DOHH2 (cell line): ENCODE results near the gene AMFR.

Source experiments
- H3F3A ChIP-seq: fragments of 200-600 bp; sonication (generic), shearing (Covaris generic); 2 replicates; pipeline ENCODE4 v1.6.0; 2016; ENCODE audit warnings: antibody characterized with exemption, mild to moderate bottlenecking; ENCODE audit not compliant: control insufficient read depth, insufficient read depth
- H3K27ac ChIP-seq: fragments of 200-600 bp; sonication (generic); 2 replicates; pipeline ENCODE4 v1.5.1; 2014; ENCODE audit warnings: low read depth, mild to moderate bottlenecking, low read length, moderate library complexity
- H3K27me3 ChIP-seq: fragments of 200-600 bp; sonication (generic); 2 replicates; pipeline ENCODE4 v1.6.1; 2014; ENCODE audit warnings: mild to moderate bottlenecking, low read length, mixed read lengths; ENCODE audit not compliant: control insufficient read depth
- H3K36me3 ChIP-seq: fragments of 200-600 bp; sonication (generic); 2 replicates; pipeline ENCODE4 v1.6.1; 2014; ENCODE audit warnings: mild to moderate bottlenecking, low read length, moderate library complexity, mixed read lengths; ENCODE audit not compliant: control insufficient read depth
- H3K4me1 ChIP-seq: fragments of 200-600 bp; sonication (generic); 2 replicates; pipeline ENCODE4 v1.6.1; 2014; ENCODE audit warnings: mild to moderate bottlenecking, low read length, mixed read lengths; ENCODE audit not compliant: control insufficient read depth
- H3K4me2 ChIP-seq: fragments of 200-600 bp; sonication (generic); 2 replicates; pipeline ENCODE4 v1.6.0; 2014; ENCODE audit warnings: mild to moderate bottlenecking, low read length, moderate library complexity
- H3K4me3 ChIP-seq: fragments of 200-600 bp; sonication (generic); 2 replicates; pipeline ENCODE4 v1.5.1; 2014; ENCODE audit warnings: mild to moderate bottlenecking, low read length, mixed read lengths
- H3K79me2 ChIP-seq: fragments of 200-600 bp; sonication (generic); 2 replicates; pipeline ENCODE4 v1.6.1; 2014; ENCODE audit warnings: mild to moderate bottlenecking, low read length, mixed read lengths; ENCODE audit not compliant: control insufficient read depth
- H3K9me2 ChIP-seq: fragments of 200-600 bp; sonication (generic); replicated peaks from 2 replicates; pipeline ENCODE4 v1.6.1; 2014; ENCODE audit warnings: mild to moderate bottlenecking, low read length, mixed read lengths; ENCODE audit not compliant: control insufficient read depth
- H3K9me3 ChIP-seq: fragments of 200-600 bp; sonication (generic); 2 replicates; pipeline ENCODE4 v1.6.1; 2014; ENCODE audit warnings: antibody characterized with exemption, low read length, mixed read lengths; ENCODE audit not compliant: control insufficient read depth, insufficient read depth
- H4K20me1 ChIP-seq: fragments of 200-600 bp; sonication (generic); 2 replicates; pipeline ENCODE4 v1.6.0; 2014; ENCODE audit warnings: low read depth, mild to moderate bottlenecking, antibody characterized with exemption, low read length, moderate library complexity; ENCODE audit not compliant: control insufficient read depth, insufficient read depth
- EZH2phosphoT487 ChIP-seq: fragments of 200-600 bp; sonication (generic); IDR thresholded peaks from 2 replicates; pipeline ENCODE4 v1.6.1; 2017; ENCODE audit warnings: borderline replicate concordance, mild to moderate bottlenecking, antibody characterized with exemption, low read length, moderate library complexity, mixed read lengths
- TF ChIP-seq, protein P1 (sequence below): fragments of 200-600 bp; sonication (generic); IDR thresholded peaks from one replicate; pipeline ENCODE4 v1.5.1; 2014; ENCODE audit warnings: antibody characterized with exemption, mild to moderate bottlenecking, low read depth, low read length; ENCODE audit not compliant: poor library complexity, severe bottlenecking

The AMFR gene

DNA sequence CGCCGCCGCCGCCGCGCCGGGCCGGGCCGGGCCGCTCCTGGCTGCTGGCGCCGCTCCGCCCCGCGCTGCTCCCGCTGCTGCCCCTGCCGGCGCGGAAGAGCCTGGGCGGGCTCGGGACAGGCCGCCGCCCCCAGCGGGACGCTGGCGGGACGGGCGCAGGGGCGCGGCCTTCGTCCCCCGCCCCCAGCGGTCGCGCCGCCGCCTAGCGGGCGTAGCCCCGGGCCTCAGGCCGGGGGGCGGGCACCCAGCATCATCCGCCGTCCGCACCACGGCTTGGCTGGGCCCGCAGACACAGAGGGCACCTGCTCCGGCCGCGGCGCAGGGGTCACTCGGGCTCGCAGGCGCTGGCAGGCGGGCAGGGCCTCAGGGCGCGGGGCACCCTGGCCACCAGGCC lies at the start of gene AMFR:
Gene AMFR (minus strand): TSS at position 107 of the 394 bp plus-strand sequence. CDS start 218 bp downstream, outside the sequence.
- Histone ChIP-seq H3K9me3 (no peaks in the 10 kb centered on the region), H4K20me1 (0 out of 2 replicates have a peak, but pooled peaks cover 2% of the 10 kb centered on the region), H3K79me2 (peaks cover 42% of the 10 kb centered on the region), H3K4me3 (peak within 1 kb of the TSS; percentile 75), H3K4me1 (peaks cover 36% of the 10 kb centered on the region), H3K27ac (peak within 1 kb of the TSS; percentile 97), H3K36me3 (peaks cover 41% of the 10 kb centered on the region), H3K9me2 (no peaks in the 10 kb centered on the region), H3K27me3 (no peaks in the 10 kb centered on the region), H3K4me2 (peak within 1 kb of the TSS; percentile 70), H3F3A (peaks cover 55% of the 10 kb centered on the region)
- TF ChIP-seq, protein P1, sequence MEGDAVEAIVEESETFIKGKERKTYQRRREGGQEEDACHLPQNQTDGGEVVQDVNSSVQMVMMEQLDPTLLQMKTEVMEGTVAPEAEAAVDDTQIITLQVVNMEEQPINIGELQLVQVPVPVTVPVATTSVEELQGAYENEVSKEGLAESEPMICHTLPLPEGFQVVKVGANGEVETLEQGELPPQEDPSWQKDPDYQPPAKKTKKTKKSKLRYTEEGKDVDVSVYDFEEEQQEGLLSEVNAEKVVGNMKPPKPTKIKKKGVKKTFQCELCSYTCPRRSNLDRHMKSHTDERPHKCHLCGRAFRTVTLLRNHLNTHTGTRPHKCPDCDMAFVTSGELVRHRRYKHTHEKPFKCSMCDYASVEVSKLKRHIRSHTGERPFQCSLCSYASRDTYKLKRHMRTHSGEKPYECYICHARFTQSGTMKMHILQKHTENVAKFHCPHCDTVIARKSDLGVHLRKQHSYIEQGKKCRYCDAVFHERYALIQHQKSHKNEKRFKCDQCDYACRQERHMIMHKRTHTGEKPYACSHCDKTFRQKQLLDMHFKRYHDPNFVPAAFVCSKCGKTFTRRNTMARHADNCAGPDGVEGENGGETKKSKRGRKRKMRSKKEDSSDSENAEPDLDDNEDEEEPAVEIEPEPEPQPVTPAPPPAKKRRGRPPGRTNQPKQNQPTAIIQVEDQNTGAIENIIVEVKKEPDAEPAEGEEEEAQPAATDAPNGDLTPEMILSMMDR, result peak; percentile 34
- TF ChIP-seq EZH2phosphoT487, result no peak

DNA sequence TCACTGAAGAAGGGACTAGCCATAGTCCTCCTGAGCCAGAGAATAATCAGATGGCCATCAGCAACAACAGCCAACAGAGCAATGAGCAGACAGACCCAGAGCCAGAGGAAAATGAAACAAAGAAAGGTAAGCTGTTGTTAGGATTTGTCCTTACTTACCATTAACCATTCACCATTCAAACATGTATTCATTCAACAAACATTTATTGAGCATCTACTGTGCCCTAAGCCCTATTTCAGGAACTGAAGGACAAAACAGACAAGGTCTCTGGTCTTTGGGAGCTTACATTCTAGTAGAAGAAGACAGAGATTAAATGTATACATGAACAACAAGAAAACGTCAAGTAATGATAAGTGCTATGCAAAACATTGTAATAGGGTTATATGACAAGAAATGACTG lies 45.3 kb upstream of the AMFR start:
- TF ChIP-seq, protein P1, result no peak
- no peak for TF ChIP-seq EZH2phosphoT487

DNA sequence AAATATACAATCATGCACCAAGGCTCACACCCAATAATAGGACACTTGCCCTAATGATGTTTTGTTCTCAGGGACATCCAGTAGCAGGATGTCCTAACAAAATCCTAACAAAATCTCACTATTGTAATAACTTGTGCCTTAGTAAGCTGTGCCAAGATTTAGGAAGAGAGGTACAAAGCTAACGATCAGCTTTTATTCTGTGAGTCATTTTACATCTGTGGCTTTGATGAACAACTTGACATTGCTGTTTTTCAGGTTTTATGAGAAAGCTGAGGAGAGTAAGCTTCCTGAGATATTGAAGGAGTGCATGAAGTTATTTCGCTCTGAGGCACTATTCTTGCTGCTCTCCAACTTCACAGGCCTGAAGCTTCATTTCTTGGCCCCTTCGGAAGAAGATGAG lies 44.9 kb upstream of the AMFR start:
- TF ChIP-seq EZH2phosphoT487, result no peak
- TF ChIP-seq, protein P1, result no peak
- Histone ChIP-seq H3K9me3 (no peaks in the 10 kb centered on the region), H3K27ac (no peak overlapping the region), H3K27me3 (no peaks in the 10 kb centered on the region), H3K4me3 (no peak overlapping the region), H3K4me2 (no peak overlapping the region), H3K4me1 (no peaks in the 10 kb centered on the region), H3K79me2 (no peaks in the 10 kb centered on the region), H3F3A (no peaks in the 10 kb centered on the region), H3K9me2 (no peaks in the 10 kb centered on the region), H4K20me1 (no peaks in the 10 kb centered on the region), H3K36me3 (peaks cover 95% of the 10 kb centered on the region)

More for the DNA sequence above, 45.3 kb upstream of the AMFR start:
- Histone ChIP-seq H3K36me3 (peaks cover 95% of the 10 kb centered on the region), H3K27ac (no peak overlapping the region), H3F3A (no peaks in the 10 kb centered on the region), H3K4me3 (no peak overlapping the region), H3K4me1 (no peaks in the 10 kb centered on the region), H3K79me2 (no peaks in the 10 kb centered on the region), H4K20me1 (no peaks in the 10 kb centered on the region), H3K4me2 (no peak overlapping the region), H3K27me3 (no peaks in the 10 kb centered on the region), H3K9me3 (no peaks in the 10 kb centered on the region), H3K9me2 (no peaks in the 10 kb centered on the region)
